H9 (cell line): ENCODE measurements around the gene CLC. TPM values are rescaled to one million over a fixed set of nuclear protein-coding genes. Genes with fewer than 3 reads are reported as not detected.

Source experiments
- DNase-seq: peaks from one replicate; pipeline ENCODE4 v3.0.0-alpha.2; 2017
- H2AFZ ChIP-seq: one replicate; pipeline ENCODE4 v1.6.1; 2013; ENCODE audit warnings: mild to moderate bottlenecking, low read length, control low read depth, moderate library complexity
- H2AK5ac ChIP-seq: 2 replicates; pipeline ENCODE4 v1.6.1; 2013; ENCODE audit warnings: low read length, control low read depth, mixed read lengths; ENCODE audit not compliant: insufficient read length
- H2BK120ac ChIP-seq: one replicate; pipeline ENCODE4 v1.6.1; 2013; ENCODE audit warnings: low read depth, mild to moderate bottlenecking, low read length, control low read depth, inconsistent platforms; ENCODE audit not compliant: poor library complexity, severe bottlenecking
- H2BK12ac ChIP-seq: 2 replicates; pipeline ENCODE4 v1.6.1; 2013; ENCODE audit warnings: low read length, control low read depth, mixed read lengths, low read depth; ENCODE audit not compliant: insufficient read length
- H2BK15ac ChIP-seq: 2 replicates; pipeline ENCODE4 v1.6.1; 2013; ENCODE audit warnings: low read depth, low read length, control low read depth
- H2BK20ac ChIP-seq: one replicate; pipeline ENCODE4 v1.6.1; 2013; ENCODE audit warnings: low read depth, mild to moderate bottlenecking, low read length, control low read depth, inconsistent platforms; ENCODE audit not compliant: poor library complexity, severe bottlenecking
- H2BK5ac ChIP-seq: 2 replicates; pipeline ENCODE4 v1.6.1; 2013; ENCODE audit warnings: low read length, control low read depth, mixed read lengths; ENCODE audit not compliant: insufficient read length
- H3K14ac ChIP-seq: 2 replicates; pipeline ENCODE4 v1.6.1; 2013; ENCODE audit warnings: low read length, control low read depth; ENCODE audit not compliant: insufficient read depth
- H3K18ac ChIP-seq: 2 replicates; pipeline ENCODE4 v1.6.1; 2013; ENCODE audit warnings: low read depth, mild to moderate bottlenecking, mixed read lengths, low read length, control low read depth; ENCODE audit not compliant: insufficient read length
- H3K23ac ChIP-seq: 2 replicates; pipeline ENCODE4 v1.6.1; 2013; ENCODE audit warnings: low read length, control low read depth, mixed read lengths, low read depth; ENCODE audit not compliant: insufficient read length
- H3K23me2 ChIP-seq: 2 replicates; pipeline ENCODE4 v1.6.1; 2013; ENCODE audit warnings: low read depth, mild to moderate bottlenecking, mixed read lengths, low read length, control low read depth; ENCODE audit not compliant: insufficient read length, poor library complexity, severe bottlenecking
- H3K27ac ChIP-seq: 2 replicates; pipeline ENCODE4 v1.5.1; 2013; ENCODE audit warnings: low read length, control low read depth, mixed read lengths, low read depth; ENCODE audit not compliant: insufficient read length
- H3K27me3 ChIP-seq: 2 replicates; pipeline ENCODE4 v1.6.1; 2013; ENCODE audit warnings: low read length, control low read depth, inconsistent platforms; ENCODE audit not compliant: insufficient read depth
- H3K4ac ChIP-seq: 2 replicates; pipeline ENCODE4 v1.6.1; 2013; ENCODE audit warnings: low read depth, mild to moderate bottlenecking, control low read depth, inconsistent platforms, low read length, moderate library complexity
- H3K4me1 ChIP-seq: 2 replicates; pipeline ENCODE4 v1.6.1; 2013; ENCODE audit warnings: low read length, control low read depth, inconsistent platforms; ENCODE audit not compliant: insufficient read depth
- H3K4me2 ChIP-seq: 2 replicates; pipeline ENCODE4 v1.6.1; 2013; ENCODE audit warnings: low read length, control low read depth, mixed read lengths; ENCODE audit not compliant: insufficient read length, insufficient read depth
- H3K56ac ChIP-seq: 2 replicates; pipeline ENCODE4 v1.6.1; 2013; ENCODE audit warnings: low read depth, mild to moderate bottlenecking, mixed read lengths, low read length, control low read depth; ENCODE audit not compliant: insufficient read length
- H3K79me1 ChIP-seq: 2 replicates; pipeline ENCODE4 v1.6.1; 2013; ENCODE audit warnings: low read depth, mild to moderate bottlenecking, moderate library complexity, low read length, control low read depth, inconsistent platforms; ENCODE audit not compliant: insufficient read depth, poor library complexity, severe bottlenecking
- H3K79me2 ChIP-seq: 2 replicates; pipeline ENCODE4 v1.6.1; 2013; ENCODE audit warnings: low read length, control low read depth, inconsistent platforms; ENCODE audit not compliant: insufficient read depth
- H3K9ac ChIP-seq: 2 replicates; pipeline ENCODE4 v1.6.1; 2013; ENCODE audit warnings: low read length, control low read depth, mixed read lengths; ENCODE audit not compliant: insufficient read length; ENCODE audit errors: extremely low read depth
- H3K9me3 ChIP-seq: one replicate; pipeline ENCODE4 v1.6.1; 2013; ENCODE audit warnings: low read depth, low read length, inconsistent platforms; ENCODE audit not compliant: control insufficient read depth
- H3T11ph ChIP-seq: one replicate; pipeline ENCODE4 v1.6.1; 2013; ENCODE audit warnings: mild to moderate bottlenecking, low read length, control low read depth, inconsistent platforms
- H4K20me1 ChIP-seq: one replicate; pipeline ENCODE4 v1.6.1; 2013; ENCODE audit not compliant: control insufficient read depth, insufficient read length, insufficient read depth
- H4K5ac ChIP-seq: 2 replicates; pipeline ENCODE4 v1.6.1; 2013; ENCODE audit warnings: low read depth, mild to moderate bottlenecking, mixed read lengths, low read length, control low read depth; ENCODE audit not compliant: insufficient read length
- H4K8ac ChIP-seq: replicated peaks from 2 replicates; pipeline ENCODE4 v1.6.1; 2013; ENCODE audit warnings: low read length, control low read depth, mixed read lengths, low read depth; ENCODE audit not compliant: insufficient read length
- H4K91ac ChIP-seq: 2 replicates; pipeline ENCODE4 v1.6.1; 2013; ENCODE audit warnings: low read depth, mild to moderate bottlenecking, moderate library complexity, mixed read lengths, low read length, control low read depth; ENCODE audit not compliant: insufficient read length
- H3K27ac Mint-ChIP-seq, 3 experiments: 2 replicates in 2 of 3; 3 replicates in 1 of 3; pipeline ENCODE4 v1.8.0; 2020 to 2021; ENCODE audit warnings: mixed read lengths in 3 of 3, mild to moderate bottlenecking in 1 of 3, moderate library complexity in 1 of 3
- H3K27me3 Mint-ChIP-seq: 2 replicates; pipeline ENCODE4 v1.8.0; 2021; ENCODE audit warnings: low read depth, mild to moderate bottlenecking, moderate library complexity, mixed read lengths
- H3K36me3 Mint-ChIP-seq, 3 experiments: 2 replicates in 2 of 3; 3 replicates in 1 of 3; pipeline ENCODE4 v1.8.0; 2020 to 2021; ENCODE audit warnings: low read depth in 3 of 3, mixed read lengths in 3 of 3; ENCODE audit not compliant: insufficient read depth in 1 of 3
- H3K4me1 Mint-ChIP-seq, 2 experiments: 2 replicates each; pipeline ENCODE4 v1.8.0; 2020; ENCODE audit warnings: mixed read lengths in 2 of 2
- H3K4me3 Mint-ChIP-seq, 2 experiments: 2 replicates in 1 of 2; 3 replicates in 1 of 2; pipeline ENCODE4 v1.8.0; 2020 to 2021; ENCODE audit warnings: mild to moderate bottlenecking in 2 of 2, mixed read lengths in 2 of 2, moderate library complexity in 1 of 2
- H3K9me3 Mint-ChIP-seq, 2 experiments: 2 replicates in 1 of 2; 3 replicates in 1 of 2; pipeline ENCODE4 v1.8.0; 2020; ENCODE audit warnings: mild to moderate bottlenecking in 2 of 2, mixed read lengths in 2 of 2, moderate library complexity in 1 of 2
- WGBS: extraction: QIAGEN DNeasy Blood & Tissue Kit; methylation state at CpG from one replicate; pipeline ENCODE4 v1.1.7; 2013; ENCODE audit warnings: missing lambda C conversion rate, low lambda C conversion rate, mixed read lengths; ENCODE audit not compliant: insufficient read length; ENCODE audit errors: extremely low coverage; 5-methylcytosine and 5-hydroxymethylcytosine counted together
- total RNA-seq: library from RNA; stranded (reverse); gene quantifications from 2 replicates; pipeline ENCODE4 v1.2.1, GENCODE V29; 2021
- TF ChIP-seq, protein P1 (sequence below): fragments of 200-600 bp; sonication (generic); conservative IDR thresholded peaks from 3 replicates; pipeline ENCODE4 v1.8.0; 2021; ENCODE audit warnings: antibody characterized with exemption, mild to moderate bottlenecking

CLC gene
- total RNA-seq, 1 experiment from 2014 or later: 0.39 TPM

GRCh38 chr19:39729594-39729993, 8.2 kb downstream of the CLC start:
- H3K36me3 Mint-ChIP-seq: no peaks in the 10 kb centered on the region
- no peak overlapping the region for H4K5ac ChIP-seq
- no peak overlapping the region for H2BK5ac ChIP-seq
- no peak overlapping the region for H2AK5ac ChIP-seq
- H3K4me1 ChIP-seq: no peaks in the 10 kb centered on the region
- H3K27me3 Mint-ChIP-seq: peaks cover 8% of the 10 kb centered on the region
- no peaks in the 10 kb centered on the region for H4K20me1 ChIP-seq
- H3K4me1 Mint-ChIP-seq: no peaks in the 10 kb centered on the region
- H3K9ac ChIP-seq: no peak overlapping the region
- no peak overlapping the region for H3K23ac ChIP-seq
- no peak overlapping the region for H3K4me3 Mint-ChIP-seq
- DNase-seq: no peak
- no peaks in the 10 kb centered on the region for H3K23me2 ChIP-seq
- TF ChIP-seq, protein P1, sequence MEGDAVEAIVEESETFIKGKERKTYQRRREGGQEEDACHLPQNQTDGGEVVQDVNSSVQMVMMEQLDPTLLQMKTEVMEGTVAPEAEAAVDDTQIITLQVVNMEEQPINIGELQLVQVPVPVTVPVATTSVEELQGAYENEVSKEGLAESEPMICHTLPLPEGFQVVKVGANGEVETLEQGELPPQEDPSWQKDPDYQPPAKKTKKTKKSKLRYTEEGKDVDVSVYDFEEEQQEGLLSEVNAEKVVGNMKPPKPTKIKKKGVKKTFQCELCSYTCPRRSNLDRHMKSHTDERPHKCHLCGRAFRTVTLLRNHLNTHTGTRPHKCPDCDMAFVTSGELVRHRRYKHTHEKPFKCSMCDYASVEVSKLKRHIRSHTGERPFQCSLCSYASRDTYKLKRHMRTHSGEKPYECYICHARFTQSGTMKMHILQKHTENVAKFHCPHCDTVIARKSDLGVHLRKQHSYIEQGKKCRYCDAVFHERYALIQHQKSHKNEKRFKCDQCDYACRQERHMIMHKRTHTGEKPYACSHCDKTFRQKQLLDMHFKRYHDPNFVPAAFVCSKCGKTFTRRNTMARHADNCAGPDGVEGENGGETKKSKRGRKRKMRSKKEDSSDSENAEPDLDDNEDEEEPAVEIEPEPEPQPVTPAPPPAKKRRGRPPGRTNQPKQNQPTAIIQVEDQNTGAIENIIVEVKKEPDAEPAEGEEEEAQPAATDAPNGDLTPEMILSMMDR: no peak
- no peak overlapping the region for H2BK120ac ChIP-seq
- no peak overlapping the region for H2AFZ ChIP-seq
- H3K9me3 ChIP-seq: no peaks in the 10 kb centered on the region
- H4K8ac ChIP-seq: no peak overlapping the region
- H3K79me2 ChIP-seq: no peaks in the 10 kb centered on the region
- no peak overlapping the region for H3K27ac ChIP-seq
- H2BK15ac ChIP-seq: no peak overlapping the region
- H3K4me2 ChIP-seq: no peak overlapping the region
- H3K9me3 Mint-ChIP-seq: peaks cover 0 to 2% of the 10 kb centered on the region in 2 experiments; a peak in 1 of 5 replicates
- H3K27ac Mint-ChIP-seq: no peak overlapping the region
- no peak overlapping the region for H3T11ph ChIP-seq
- no CpG with 5 or more reads among the region's 4 CpGs for WGBS
- no peak overlapping the region for H4K91ac ChIP-seq
- H3K56ac ChIP-seq: no peak overlapping the region
- H3K18ac ChIP-seq: no peak overlapping the region
- H2BK12ac ChIP-seq: no peak overlapping the region
- no peaks in the 10 kb centered on the region for H3K27me3 ChIP-seq
- H2BK20ac ChIP-seq: no peak overlapping the region
- no peak overlapping the region for H3K14ac ChIP-seq
- no peak overlapping the region for H3K4ac ChIP-seq
- H3K79me1 ChIP-seq: no peaks in the 10 kb centered on the region
